Suprapubic skin (tissue), 4 donors: ENCODE results near the gene ZNF280B.

ENCODE experiments used
- CTCF ChIP-seq, 2 donors: fragments of 200-600 bp in 1 of 2; fragments of 450-650 bp in 1 of 2; sonication (generic) in 1 of 2; IDR thresholded peaks; one replicate each; pipeline ENCODE4 v1.5.1; 2016 to 2019; ENCODE audit warnings: antibody characterized with exemption in 2 of 2, mild to moderate bottlenecking in 1 of 2, moderate library complexity in 1 of 2
- EP300 ChIP-seq: sonication (generic); formaldehyde crosslinking; IDR thresholded peaks from one replicate; pipeline ENCODE4 v1.6.1; 2017; ENCODE audit warnings: antibody characterized with exemption
- POLR2AphosphoS5 ChIP-seq, 3 donors: sonication (generic); formaldehyde crosslinking; IDR thresholded peaks; one replicate each; pipeline ENCODE4 v1.6.1; 2017; ENCODE audit warnings: antibody characterized with exemption in 3 of 3

- TF ChIP-seq CTCF (IDR thresholded peaks at IDR 0.05) (no peak), POLR2AphosphoS5 (IDR thresholded peaks at IDR 0.05) (no peak), EP300 (no peak)
Observed at GRCh38 chr22:22488736-22489135, 19.8 kb downstream of the ZNF280B start.
